Heart left ventricle (tissue), 16 donors: Measurements from ENCODE around the gene MRPS34. TPM values are rescaled to one million over a fixed set of nuclear protein-coding genes. Genes with fewer than 3 reads are reported as not detected.

Experiments
- ATAC-seq, 4 donors: fragments of 200-7000 bp; cut with Tn5 transposase; one replicate each; pipeline ENCODE4 v1.9.1; 2020 to 2022; ENCODE audit warnings: moderate library complexity in 4 of 4, mild to moderate bottlenecking in 3 of 4, moderate number of reproducible peaks in 1 of 4
- DNase-seq, 5 donors: peaks; one replicate each; pipeline ENCODE4 v3.0.0-alpha.2; 2020
- H3K27ac ChIP-seq, 12 donors: fragments of 200-600 bp; sonication (generic) in 4 of 12; one replicate each; pipeline versions ENCODE4 v1.5.0 to v1.8.0; 2016 to 2022; ENCODE audit warnings: mild to moderate bottlenecking in 2 of 12
- H3K27me3 ChIP-seq, 9 donors: fragments of 200-600 bp; sonication (generic) in 2 of 9; one replicate each; pipeline versions ENCODE4 v1.5.1 to v1.8.0; 2016 to 2022; ENCODE audit warnings: mild to moderate bottlenecking in 3 of 9
- H3K36me3 ChIP-seq, 9 donors: fragments of 200-600 bp; sonication (generic) in 2 of 9; one replicate each; pipeline versions ENCODE4 v1.5.0 to v1.8.0; 2018 to 2022; ENCODE audit warnings: mild to moderate bottlenecking in 2 of 9
- H3K4me1 ChIP-seq, 12 donors: fragments of 200-600 bp; sonication (generic) in 4 of 12; one replicate each; pipeline versions ENCODE4 v1.5.0 to v1.8.0; 2016 to 2022; ENCODE audit warnings: mild to moderate bottlenecking in 3 of 12
- H3K4me3 ChIP-seq, 12 donors: fragments of 200-600 bp; sonication (generic) in 4 of 12; one replicate each; pipeline versions ENCODE4 v1.5.0 to v1.8.0; 2017 to 2022; ENCODE audit warnings: mild to moderate bottlenecking in 9 of 12, moderate library complexity in 4 of 12
- H3K9me3 ChIP-seq, 12 donors: fragments of 200-600 bp; sonication (generic) in 4 of 12; one replicate each; pipeline versions ENCODE4 v1.5.0 to v1.8.0; 2016 to 2022; ENCODE audit warnings: mild to moderate bottlenecking in 1 of 12
- CTCF ChIP-seq, 12 donors: fragments of 200-600 bp; sonication (generic) in 4 of 12; IDR thresholded peaks; one replicate each; pipeline versions ENCODE4 v1.5.0 to v1.8.0; 2018 to 2022; ENCODE audit warnings: antibody characterized with exemption in 12 of 12, mild to moderate bottlenecking in 5 of 12
- POLR2A ChIP-seq, 2 donors: fragments of 450-650 bp; IDR thresholded peaks; one replicate each; pipeline ENCODE4 v1.6.1; 2017; ENCODE audit warnings: antibody characterized with exemption in 2 of 2, mild to moderate bottlenecking in 2 of 2, moderate library complexity in 2 of 2
- WGBS, 4 donors: extraction: QIAGEN DNeasy Blood & Tissue Kit in 2 of 4; methylation state at CpG; one replicate each; pipeline versions ENCODE4 v1.1.5 to v1.1.7; 2013 to 2018; 5-methylcytosine and 5-hydroxymethylcytosine counted together
- intact Hi-C, 10 donors: fragments of 100-400 bp; cut with DNase I; formaldehyde crosslinking; loops; one replicate each; pipeline versions ENCODE4 v1.11.1 to v1.14.2; 2022
- polyA plus RNA-seq, 2 donors: library from polyadenylated mRNA; stranded (reverse); fragments of 200-250 nt; gene quantifications; one replicate each; pipeline ENCODE4 v1.2.3, GENCODE V29; 2013
- total RNA-seq, 9 donors: library from RNA; depleted of rRNA in 2 of 9; stranded (reverse); fragments of >200 nt in 2 of 9; fragmentation: NEBNext Ultra II Directional in 3 of 9; extraction: Animal tissue kit (Norgen Biotek cat#: 25700) in 3 of 9; gene quantifications; one replicate each; pipeline versions ENCODE4 v1.1.0 to v1.2.4, GENCODE V29; 2016 to 2023
- donor health status: ischemic (EF 13 %, LVEDD 7.1; RV severe dilation, severe dysfunction).
- donor health status: healthy with polysubstance abuse.
- donor health status: DM: no; HTN: yes; CAD: no.
- donor health status: DM: no; HTN: no; CAD: no.
- donor health status: ischemic (EF 25% LVEDD 6.9; RV normal size, moderate dysfunction).
- donor health status: ischemic (EF 25% LVEDD 5.7; RV mildly dilated, moderate dysfunction).
- donor health status: healthy.
- donor health status: DM: yes; HTN: yes; CAD: no.
- donor health status: ischemic (EF 35%, LVEDD 5.7; RV mildly dilated, moderate dysfunction).
- donor health status: nonischemic (EF 11% LVEDD 7.7; RV severe dilation, severe dysfunction).
- donor health status: DM: yes; HTN: yes; CAD: no.
- donor health status: PGD.
- donor health status: ischemic (EF 29% LVEDD 5.4; RV normal size, mild dysfunction).
- donor health status: nonischemic (EF 23%, LVEDD 6.1; RV moderate dilation, normal function).

The MRPS34 gene
- total and polyA plus RNA-seq, 11 donors: 58.0 to 123 (median 81.8) TPM

GRCh38 chr16:1820096-1820945 is 47.4 kb upstream of the MRPS34 start:
- 89 to 95% (median 92%) methylated on average over 13 to 25 of the region's 25 CpGs for WGBS, 4 donors
- no peak for ATAC-seq
- H3K9me3 ChIP-seq: no peaks in the 10 kb centered on the region
- H3K36me3 ChIP-seq: peaks cover 0 to 76% (median 69%) of the 10 kb centered on the region in 9 donors
- peaks cover 0 to 21% (median 16%) of the 10 kb centered on the region in 12 donors for H3K4me1 ChIP-seq
- H3K4me3 ChIP-seq: no peak overlapping the region
- no peak overlapping the region for H3K27ac ChIP-seq
- no peak for DNase-seq
- TF ChIP-seq CTCF (IDR thresholded peaks at IDR 0.05) (no peak), POLR2A (IDR thresholded peaks at IDR 0.05) (no peak)
- intact Hi-C loops: no loop called here
- H3K27me3 ChIP-seq: no peaks in the 10 kb centered on the region

GRCh38 chr16:1819611-1820010 is 46.7 kb upstream of the MRPS34 start:
- no peak for TF ChIP-seq POLR2A (IDR thresholded peaks at IDR 0.05)
- no peak for TF ChIP-seq CTCF (IDR thresholded peaks at IDR 0.05)
- no peak overlapping the region for H3K27ac ChIP-seq
- WGBS, 4 donors: 92 to 96% (median 94%) methylated on average over 15 of the region's 15 CpGs
- H3K4me1 ChIP-seq: peaks cover 0 to 14% (median 10%) of the 10 kb centered on the region in 12 donors
- DNase-seq (no peak), ATAC-seq (no peak)
- no peaks in the 10 kb centered on the region for H3K9me3 ChIP-seq
- H3K27me3 ChIP-seq: no peaks in the 10 kb centered on the region
- peaks cover 0 to 81% (median 74%) of the 10 kb centered on the region in 9 donors for H3K36me3 ChIP-seq
- H3K4me3 ChIP-seq: no peak overlapping the region
- intact Hi-C loops: no loop called here

- Histone ChIP-seq H3K36me3 (peaks cover 0 to 87% (median 76%) of the 10 kb centered on the region in 9 donors), H3K27me3 (no peaks in the 10 kb centered on the region), H3K9me3 (no peaks in the 10 kb centered on the region), H3K4me1 (peaks cover 0 to 8% (median 4%) of the 10 kb centered on the region in 12 donors), H3K27ac (no peak overlapping the region), H3K4me3 (no peak overlapping the region)
- WGBS, 4 donors: 92 to 96% (median 94%) methylated on average over 13 to 35 of the region's 35 CpGs
- TF ChIP-seq CTCF (IDR thresholded peaks at IDR 0.05): no peak
- no peak for TF ChIP-seq POLR2A (IDR thresholded peaks at IDR 0.05)
- intact Hi-C loops: no loop called here
- ATAC-seq (no peak), DNase-seq (no peak)
Observed at GRCh38 chr16:1818873-1819525, 46.1 kb upstream of the MRPS34 start.

- Histone ChIP-seq H3K36me3 (peaks cover 0 to 93% (median 76%) of the 10 kb centered on the region in 9 donors), H3K4me3 (no peak overlapping the region), H3K27me3 (no peaks in the 10 kb centered on the region), H3K27ac (no peak overlapping the region), H3K9me3 (no peaks in the 10 kb centered on the region), H3K4me1 (peaks cover 0 to 2% (median 0%) of the 10 kb centered on the region in 12 donors)
- no peak for TF ChIP-seq CTCF (IDR thresholded peaks at IDR 0.05)
- DNase-seq (no peak), ATAC-seq (no peak)
- WGBS, 4 donors: 93 to 95% (median 95%) methylated on average over 15 to 27 of the region's 27 CpGs
- intact Hi-C loops: no loop called here
Observed at GRCh38 chr16:1818204-1818872, 45.4 kb upstream of the MRPS34 start.
